H1 (cell line): Measurements from ENCODE around the gene EMX2. TPM values are rescaled to one million over a fixed set of nuclear protein-coding genes. Genes with fewer than 3 reads are reported as not detected.
A peak's percentile ranks its signal among the peaks of the same experiment; 100 is the strongest.

ENCODE experiments used
- CTCF ChIA-PET: fragments of 300-600 bp; sonication (Branson Sonifier 250); formaldehyde crosslinking; loops from one replicate; lab custom pipeline; 2021; ENCODE audit not compliant: partially characterized antibody; lab: Charles Lee
- POLR2A ChIA-PET: fragments of 300-600 bp; sonication (Branson Sonifier 250); formaldehyde crosslinking; loops from one replicate; lab custom pipeline; 2021; ENCODE audit warnings: inconsistent platforms; ENCODE audit not compliant: partially characterized antibody; lab: Charles Lee
- DNase-seq, 2 experiments: peaks; one replicate each; pipeline versions ENCODE4 v3.0.0 to v3.0.0-alpha.2; 2010 to 2022; ENCODE audit warnings: low spot score in 2 of 2, low read depth in 1 of 2, mixed read lengths in 1 of 2
- FAIRE-seq: peaks from 2 replicates; lab custom pipeline; 2011; peaks lifted over from hg19 to GRCh38; lab: Jason Lieb, UNC
- H2AFZ ChIP-seq: 2 replicates; pipeline ENCODE4 v1.8.1; 2012; ENCODE audit warnings: low read length, inconsistent platforms
- H2AK5ac ChIP-seq: 2 replicates; pipeline ENCODE4 v1.6.1; 2013; ENCODE audit warnings: low read depth, low read length
- H2BK120ac ChIP-seq: replicated peaks from 2 replicates; pipeline ENCODE3; 2013; ENCODE audit warnings: low read depth, low read length, inconsistent platforms
- H2BK12ac ChIP-seq: 2 replicates; pipeline ENCODE4 v1.6.1; 2013; ENCODE audit warnings: low read depth, low read length
- H2BK15ac ChIP-seq: 2 replicates; pipeline ENCODE4 v1.6.1; 2013; ENCODE audit warnings: low read length
- H2BK20ac ChIP-seq: 2 replicates; pipeline ENCODE4 v1.6.1; 2013; ENCODE audit warnings: low read length
- H2BK5ac ChIP-seq: 2 replicates; pipeline ENCODE4 v1.6.1; 2013; ENCODE audit warnings: low read depth, low read length
- H3K14ac ChIP-seq: 2 replicates; pipeline ENCODE4 v1.6.1; 2013; ENCODE audit warnings: inconsistent platforms; ENCODE audit not compliant: insufficient read length
- H3K18ac ChIP-seq: 2 replicates; pipeline ENCODE4 v1.6.1; 2013; ENCODE audit warnings: low read length; ENCODE audit errors: extremely low read depth
- H3K23ac ChIP-seq: 2 replicates; pipeline ENCODE4 v1.6.1; 2013; ENCODE audit warnings: inconsistent platforms; ENCODE audit not compliant: insufficient read length
- H3K23me2 ChIP-seq: 2 replicates; pipeline ENCODE4 v1.6.1; 2013; ENCODE audit warnings: low read depth, low read length
- H3K27ac ChIP-seq: 2 replicates; pipeline ENCODE4 v1.6.1; 2011; ENCODE audit warnings: low read depth, low read length, inconsistent platforms
- H3K27me3 ChIP-seq, 4 experiments: replicated peaks in 1 of 4; 1 replicate in 1 of 4; 2 replicates in 3 of 4; pipeline versions ENCODE4 v1.6.1 to v1.8.1; 2011 to 2013; ENCODE audit warnings: low read length in 3 of 4, mild to moderate bottlenecking in 3 of 4, inconsistent platforms in 2 of 4, mixed read lengths in 2 of 4, moderate library complexity in 1 of 4; ENCODE audit not compliant: control insufficient read depth in 3 of 4, insufficient read depth in 3 of 4; ENCODE audit errors: extremely low read depth in 1 of 4
- H3K36me3 ChIP-seq, 4 experiments: 2 replicates each; pipeline versions ENCODE4 v1.6.1 to v1.8.1; 2011 to 2013; ENCODE audit warnings: mild to moderate bottlenecking in 4 of 4, low read length in 3 of 4, moderate library complexity in 2 of 4, control low read depth in 1 of 4, inconsistent platforms in 1 of 4; ENCODE audit not compliant: insufficient read depth in 4 of 4, control insufficient read depth in 2 of 4
- H3K4ac ChIP-seq: replicated peaks from 2 replicates; pipeline ENCODE3; 2013; ENCODE audit warnings: low read length, low read depth, mixed read lengths, inconsistent platforms; ENCODE audit not compliant: insufficient read length
- H3K4me1 ChIP-seq, 4 experiments: replicated peaks in 1 of 4; 1 replicate in 1 of 4; 2 replicates in 3 of 4; pipeline versions ENCODE4 v1.6.1 to v1.8.1; 2011 to 2013; ENCODE audit warnings: low read length in 3 of 4, inconsistent platforms in 2 of 4, mixed read lengths in 1 of 4; ENCODE audit not compliant: insufficient read depth in 4 of 4, control insufficient read depth in 3 of 4
- H3K4me2 ChIP-seq, 2 experiments: 2 replicates each; pipeline versions ENCODE4 v1.6.1 to v1.8.1; 2011 to 2013; ENCODE audit warnings: low read depth in 2 of 2, low read length in 2 of 2, control low read depth in 1 of 2, inconsistent platforms in 1 of 2, mild to moderate bottlenecking in 1 of 2; ENCODE audit not compliant: insufficient read depth in 1 of 2
- H3K4me3 ChIP-seq, 4 experiments: fragments of 200-600, 300-600 bp in 1 of 4; sonication (generic), shearing (Covaris generic), sonication (Bioruptor Twin) in 1 of 4; 2 replicates each; pipeline versions ENCODE4 v1.5.1 to v1.8.1; 2011 to 2016; ENCODE audit warnings: low read length in 4 of 4, low read depth in 3 of 4, control low read depth in 2 of 4, inconsistent platforms in 2 of 4, mild to moderate bottlenecking in 2 of 4, mixed read lengths in 1 of 4, moderate library complexity in 1 of 4; ENCODE audit not compliant: insufficient read depth in 2 of 4; ENCODE audit errors: extremely low read depth in 1 of 4
- H3K56ac ChIP-seq: replicated peaks from 2 replicates; pipeline ENCODE3; 2013; ENCODE audit warnings: low read depth, mild to moderate bottlenecking, mixed read lengths, low read length, inconsistent platforms; ENCODE audit not compliant: insufficient read length
- H3K79me1 ChIP-seq: 2 replicates; pipeline ENCODE4 v1.6.1; 2013; ENCODE audit warnings: low read depth, low read length, control low read depth
- H3K79me2 ChIP-seq, 2 experiments: 2 replicates each; pipeline versions ENCODE4 v1.6.1 to v1.8.1; 2012 to 2013; ENCODE audit warnings: low read length in 2 of 2, mild to moderate bottlenecking in 2 of 2, inconsistent platforms in 1 of 2; ENCODE audit not compliant: insufficient read depth in 2 of 2, control insufficient read depth in 1 of 2
- H3K9ac ChIP-seq, 4 experiments: replicated peaks in 1 of 4; 1 replicate in 1 of 4; 2 replicates in 3 of 4; pipeline versions ENCODE4 v1.6.1 to v1.8.1; 2011 to 2013; ENCODE audit warnings: low read depth in 3 of 4, low read length in 3 of 4, control low read depth in 2 of 4, mild to moderate bottlenecking in 2 of 4, moderate library complexity in 2 of 4, inconsistent platforms in 1 of 4; ENCODE audit errors: extremely low read depth in 1 of 4
- H3K9me3 ChIP-seq, 2 experiments: 2 replicates each; pipeline versions ENCODE4 v1.6.1 to v1.8.1; 2012 to 2013; ENCODE audit warnings: mild to moderate bottlenecking in 2 of 2, moderate library complexity in 2 of 2, control low read depth in 1 of 2, inconsistent platforms in 1 of 2, low read depth in 1 of 2, low read length in 1 of 2, mixed read lengths in 1 of 2; ENCODE audit not compliant: insufficient read depth in 2 of 2
- H4K20me1 ChIP-seq, 2 experiments: replicated peaks in 1 of 2; 2 replicates each; pipeline versions ENCODE3 to v1.8.1; 2011 to 2013; ENCODE audit warnings: inconsistent platforms in 2 of 2, low read length in 2 of 2, mild to moderate bottlenecking in 1 of 2; ENCODE audit not compliant: insufficient read depth in 2 of 2, control insufficient read depth in 1 of 2
- H4K5ac ChIP-seq: 2 replicates; pipeline ENCODE4 v1.6.1; 2013; ENCODE audit warnings: low read length, low read depth, mixed read lengths, inconsistent platforms; ENCODE audit not compliant: insufficient read length
- H4K8ac ChIP-seq: 2 replicates; pipeline ENCODE4 v1.8.0; 2013; ENCODE audit warnings: mild to moderate bottlenecking, moderate library complexity, low read length, inconsistent platforms; ENCODE audit not compliant: insufficient read depth; ENCODE audit errors: extremely low read depth
- H4K91ac ChIP-seq: replicated peaks from 2 replicates; pipeline ENCODE3; 2013; ENCODE audit warnings: low read length, mixed read lengths, inconsistent platforms; ENCODE audit not compliant: insufficient read length
- CBX8 ChIP-seq: fragments of 300-800, 300-1000 bp; sonication (generic); IDR thresholded peaks from 2 replicates; pipeline ENCODE4 v1.7.1; 2016; ENCODE audit warnings: low read depth, low read length, borderline replicate concordance
- CHD1 ChIP-seq: IDR thresholded peaks from 2 replicates; pipeline ENCODE4 v1.6.1; 2012; ENCODE audit warnings: low read depth, low read length, improper control_type of control experiment
- EP300 ChIP-seq, 2 experiments: IDR thresholded peaks; 1 replicate in 1 of 2; 2 replicates in 1 of 2; pipeline ENCODE4 v1.6.1; 2011 to 2012; ENCODE audit warnings: low read depth in 2 of 2, low read length in 2 of 2, mild to moderate bottlenecking in 2 of 2, borderline replicate concordance in 1 of 2, inconsistent platforms in 1 of 2, moderate library complexity in 1 of 2
- EZH2 ChIP-seq: fragments of 200-600 bp; sonication (generic); IDR thresholded peaks from 2 replicates; pipeline ENCODE4 v1.7.1; 2012; ENCODE audit warnings: low read depth, mild to moderate bottlenecking, moderate library complexity, low read length, inconsistent platforms; ENCODE audit not compliant: severe bottlenecking
- KDM1A ChIP-seq: fragments of 200-600, 300-600 bp; sonication (generic); IDR thresholded peaks from 2 replicates; pipeline ENCODE4 v1.7.1; 2016; ENCODE audit warnings: mild to moderate bottlenecking, low read length, borderline replicate concordance
- POLR2A ChIP-seq, 2 experiments: IDR thresholded peaks; 1 replicate in 1 of 2; 2 replicates in 1 of 2; pipeline ENCODE4 v1.6.1; 2011; ENCODE audit warnings: low read depth in 2 of 2, low read length in 2 of 2, mild to moderate bottlenecking in 2 of 2; ENCODE audit errors: control extremely low read depth in 1 of 2
- RNF2 ChIP-seq: fragments of 200-900, 300-1000 bp; sonication (generic); IDR thresholded peaks from 2 replicates; pipeline ENCODE4 v1.7.1; 2016; ENCODE audit warnings: borderline replicate concordance, low read depth, mild to moderate bottlenecking, antibody characterized with exemption, low read length; ENCODE audit not compliant: poor library complexity, severe bottlenecking; ENCODE audit errors: missing control alignments
- SUZ12 ChIP-seq: fragments of 200-600 bp; sonication (generic); IDR thresholded peaks from 2 replicates; pipeline ENCODE4 v1.6.1; 2012; ENCODE audit warnings: mild to moderate bottlenecking, inconsistent platforms, low read length, moderate library complexity, mixed read lengths
- WGBS, 2 experiments: shearing (Covaris generic) in 1 of 2; methylation state at CpG; one replicate each; pipeline versions ENCODE4 v1.1.6 to v1.1.7; 2013 to 2015; ENCODE audit warnings: low lambda C conversion rate in 2 of 2, mixed read lengths in 2 of 2, inconsistent platforms in 1 of 2, low coverage in 1 of 2, missing lambda C conversion rate in 1 of 2; ENCODE audit not compliant: insufficient replicate concordance in 2 of 2, insufficient coverage in 1 of 2, insufficient read length in 1 of 2; ENCODE audit errors: extremely low coverage in 1 of 2, missing lambda C conversion rate in 1 of 2; 5-methylcytosine and 5-hydroxymethylcytosine counted together
- polyA plus RNA-seq, 7 experiments: library from polyadenylated mRNA; depleted of rRNA in 3 of 7; stranded (reverse) in 5 of 7; unstranded in 2 of 7; fragments of >200 nt in 5 of 7; fragments of 200-250 nt in 2 of 7; gene quantifications; 1 replicate in 5 of 7; 2 replicates in 1 of 7; 4 replicates in 1 of 7; pipeline versions ENCODE4 v1.2.1 to v1.2.3, GENCODE V29; 2011 to 2013; ENCODE audit warnings: missing spikeins in 2 of 7, mixed read lengths in 2 of 7
- total RNA-seq: library from RNA; stranded (reverse); fragmentation: NEBNext Ultra II Directional; extraction: Animal tissue kit (Norgen Biotek cat#: 25700); gene quantifications from 2 replicates; pipeline ENCODE4 v1.2.1, GENCODE V29; 2021

EMX2 gene
- total and polyA plus RNA-seq, 2 of the 8 experiments (the other 6 are each of a cell fraction or from before 2014, with no cell fraction given), result not detected

DNA sequence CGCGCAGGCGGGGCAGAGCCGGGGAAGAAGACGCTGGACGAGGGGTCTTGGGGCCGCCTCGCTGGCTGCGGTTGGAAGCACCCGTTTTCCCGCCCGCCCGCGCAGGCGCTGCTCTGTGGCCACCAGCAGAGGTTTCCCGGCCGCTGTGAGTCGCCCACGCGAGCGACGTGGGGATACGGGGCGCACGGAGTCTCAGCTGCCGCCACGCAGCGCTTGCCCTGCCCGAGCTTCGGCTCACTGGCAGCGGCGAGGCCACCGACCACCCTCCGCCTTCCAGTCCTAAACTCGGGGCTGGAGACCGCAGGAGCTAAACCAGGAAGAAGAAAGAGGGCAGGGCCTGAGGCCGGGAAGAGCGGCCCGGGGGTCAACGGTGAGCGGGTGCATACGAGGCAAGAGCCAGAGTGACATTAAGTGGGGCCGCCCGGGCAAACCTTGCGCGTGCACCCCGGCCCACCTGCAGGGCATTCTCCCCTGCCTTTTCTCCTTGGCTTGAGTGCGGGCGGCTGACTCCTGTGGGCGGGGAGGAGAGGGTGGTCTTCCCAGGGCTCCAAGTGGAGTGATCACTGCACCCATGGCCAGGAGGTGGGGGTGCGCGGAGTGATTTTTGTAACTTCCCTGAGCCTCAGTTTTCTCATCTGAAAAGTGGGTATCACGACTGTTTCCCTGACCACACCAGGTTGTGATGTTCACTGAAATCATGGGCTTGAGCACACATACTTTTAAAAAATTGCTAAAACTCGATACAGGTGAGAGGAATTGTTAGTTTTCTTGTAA lies 7.1 kb upstream of the EMX2 start:
- 5% methylated on average over 54 of the region's 54 CpGs; no CpG with 5 or more reads in 1 of the 2 experiments for WGBS, 2 experiments
- ChIA-PET POLR2A (interaction anchor here (1.1 kb wide), 1 partner anchor 16 kb away, joined by 4 read pairs; no protein-coding TSS in a partner anchor), CTCF (interaction anchor here (0.6 to 10.2 kb wide), 11 partner anchors 12 to 923 kb away, joined by 3 to 69 read pairs (median 4); no protein-coding TSS in a partner anchor)
- Histone ChIP-seq H3K14ac (no peak overlapping the region), H3K27ac (no peak overlapping the region), H3K18ac (no peak overlapping the region), H2AK5ac (no peak overlapping the region), H3K9ac (no peak overlapping the region), H3K23ac (no peak overlapping the region), H3K79me2 (no peaks in the 10 kb centered on the region), H3K4me1 (peaks cover 0 to 39% (median 15%) of the 10 kb centered on the region in 4 experiments; a peak in 5 of 7 replicates), H2BK5ac (no peak overlapping the region), H4K8ac (peak overlapping the region; percentile 32; the same call in 1 of the 2 replicates), H2BK15ac (no peak overlapping the region), H3K4me3 (peak overlapping the region in 1 of 4 experiments; percentile 45; a peak in 2 of 8 replicates), H3K27me3 (peaks cover 97 to 100% (median 99%) of the 10 kb centered on the region in 4 experiments), H3K4me2 (peak overlapping the region; percentile 56 to 68), H4K91ac (no peak overlapping the region), H2BK120ac (no peak overlapping the region), H4K20me1 (peaks cover 38 to 53% of the 10 kb centered on the region in 2 experiments), H3K36me3 (peaks cover 0 to 14% (median 0%) of the 10 kb centered on the region in 4 experiments; a peak in 1 of 8 replicates), H3K23me2 (no peaks in the 10 kb centered on the region; the same call in 1 of the 2 replicates), H3K9me3 (no peaks in the 10 kb centered on the region), H3K56ac (no peak overlapping the region), H2AFZ (no peak overlapping the region), H3K4ac (no peak overlapping the region), H2BK12ac (peak overlapping the region; percentile 60; the same call in 1 of the 2 replicates), H2BK20ac (no peak overlapping the region), H4K5ac (no peak overlapping the region), H3K79me1 (no peaks in the 10 kb centered on the region)
- TF ChIP-seq POLR2A (IDR thresholded peaks at IDR 0.05; ENCODE audit: control extremely low read depth in 1 of 2, low read depth in 2 of 2, low read length in 2 of 2), result no peak
- peak; percentile 80 for TF ChIP-seq EZH2
- TF ChIP-seq EP300 (IDR thresholded peaks at IDR 0.05; ENCODE audit: borderline replicate concordance in 1 of 2, low read depth in 2 of 2, low read length in 2 of 2), result no peak
- peak; percentile 12 for TF ChIP-seq RNF2
- peak; percentile 19 for TF ChIP-seq SUZ12
- peak; percentile 45; the same call in 1 of the 2 replicates for TF ChIP-seq CBX8
- no peak for TF ChIP-seq CHD1
- peak; percentile 83; the same call in 1 of the 2 replicates for TF ChIP-seq KDM1A
- FAIRE-seq, result no peak
- peak in 1 of 2 experiments; percentile 73 for DNase-seq
